DOHH2 (cell line): Measurements from ENCODE around the gene IGF2BP3.

Experiments used
- H3F3A ChIP-seq: fragments of 200-600 bp; sonication (generic), shearing (Covaris generic); 2 replicates; pipeline ENCODE4 v1.6.0; 2016; ENCODE audit warnings: antibody characterized with exemption, mild to moderate bottlenecking; ENCODE audit not compliant: control insufficient read depth, insufficient read depth
- H3K27ac ChIP-seq: fragments of 200-600 bp; sonication (generic); 2 replicates; pipeline ENCODE4 v1.5.1; 2014; ENCODE audit warnings: low read depth, mild to moderate bottlenecking, low read length, moderate library complexity
- H3K27me3 ChIP-seq: fragments of 200-600 bp; sonication (generic); 2 replicates; pipeline ENCODE4 v1.6.1; 2014; ENCODE audit warnings: mild to moderate bottlenecking, low read length, mixed read lengths; ENCODE audit not compliant: control insufficient read depth
- H3K36me3 ChIP-seq: fragments of 200-600 bp; sonication (generic); 2 replicates; pipeline ENCODE4 v1.6.1; 2014; ENCODE audit warnings: mild to moderate bottlenecking, low read length, moderate library complexity, mixed read lengths; ENCODE audit not compliant: control insufficient read depth
- H3K4me1 ChIP-seq: fragments of 200-600 bp; sonication (generic); 2 replicates; pipeline ENCODE4 v1.6.1; 2014; ENCODE audit warnings: mild to moderate bottlenecking, low read length, mixed read lengths; ENCODE audit not compliant: control insufficient read depth
- H3K4me2 ChIP-seq: fragments of 200-600 bp; sonication (generic); 2 replicates; pipeline ENCODE4 v1.6.0; 2014; ENCODE audit warnings: mild to moderate bottlenecking, low read length, moderate library complexity
- H3K4me3 ChIP-seq: fragments of 200-600 bp; sonication (generic); 2 replicates; pipeline ENCODE4 v1.5.1; 2014; ENCODE audit warnings: mild to moderate bottlenecking, low read length, mixed read lengths
- H3K79me2 ChIP-seq: fragments of 200-600 bp; sonication (generic); 2 replicates; pipeline ENCODE4 v1.6.1; 2014; ENCODE audit warnings: mild to moderate bottlenecking, low read length, mixed read lengths; ENCODE audit not compliant: control insufficient read depth
- H3K9me2 ChIP-seq: fragments of 200-600 bp; sonication (generic); replicated peaks from 2 replicates; pipeline ENCODE4 v1.6.1; 2014; ENCODE audit warnings: mild to moderate bottlenecking, low read length, mixed read lengths; ENCODE audit not compliant: control insufficient read depth
- H3K9me3 ChIP-seq: fragments of 200-600 bp; sonication (generic); 2 replicates; pipeline ENCODE4 v1.6.1; 2014; ENCODE audit warnings: antibody characterized with exemption, low read length, mixed read lengths; ENCODE audit not compliant: control insufficient read depth, insufficient read depth
- H4K20me1 ChIP-seq: fragments of 200-600 bp; sonication (generic); 2 replicates; pipeline ENCODE4 v1.6.0; 2014; ENCODE audit warnings: low read depth, mild to moderate bottlenecking, antibody characterized with exemption, low read length, moderate library complexity; ENCODE audit not compliant: control insufficient read depth, insufficient read depth
- EZH2phosphoT487 ChIP-seq: fragments of 200-600 bp; sonication (generic); IDR thresholded peaks from 2 replicates; pipeline ENCODE4 v1.6.1; 2017; ENCODE audit warnings: borderline replicate concordance, mild to moderate bottlenecking, antibody characterized with exemption, low read length, moderate library complexity, mixed read lengths
- TF ChIP-seq, protein P1 (sequence below): fragments of 200-600 bp; sonication (generic); IDR thresholded peaks from one replicate; pipeline ENCODE4 v1.5.1; 2014; ENCODE audit warnings: antibody characterized with exemption, mild to moderate bottlenecking, low read depth, low read length; ENCODE audit not compliant: poor library complexity, severe bottlenecking

The IGF2BP3 gene

DNA sequence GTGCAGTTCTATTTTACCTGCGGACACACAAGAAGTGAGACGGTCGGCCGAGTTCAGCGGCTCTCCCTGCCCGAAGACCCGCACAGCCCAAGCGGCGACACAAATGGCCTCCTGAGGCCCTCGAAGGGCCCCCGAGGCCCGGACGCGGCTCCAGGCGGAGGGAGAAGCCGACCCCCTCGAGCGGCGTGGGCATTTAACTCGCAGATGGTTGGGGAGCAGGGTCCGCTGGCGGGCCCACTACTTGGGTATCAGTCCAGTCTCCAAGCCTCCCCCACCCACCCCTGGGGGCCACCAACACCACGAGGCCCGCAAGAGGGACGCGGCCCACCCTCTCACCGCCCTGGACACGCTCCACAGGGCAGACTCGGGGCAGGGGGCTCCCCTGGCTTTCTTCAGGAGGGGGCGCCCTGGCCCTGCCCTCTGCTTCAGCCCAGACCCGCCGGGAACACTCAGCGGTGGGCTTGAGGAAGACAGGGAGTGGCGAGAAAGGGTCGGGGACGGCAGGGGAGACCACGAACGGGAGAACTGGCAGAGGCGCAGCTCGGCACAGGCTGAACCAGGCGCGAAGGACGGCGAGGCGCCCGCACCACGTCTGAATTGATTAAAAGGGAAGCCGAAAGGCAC, 1.7 kb downstream of the IGF2BP3 start:
- Histone ChIP-seq H3K4me2 (peak overlapping the region; percentile 94), H3F3A (peaks cover 31% of the 10 kb centered on the region), H3K27me3 (no peaks in the 10 kb centered on the region), H3K27ac (peak overlapping the region; percentile 95), H4K20me1 (peaks cover 45% of the 10 kb centered on the region), H3K79me2 (peaks cover 91% of the 10 kb centered on the region), H3K9me2 (no peaks in the 10 kb centered on the region), H3K4me3 (peak overlapping the region; percentile 75), H3K9me3 (no peaks in the 10 kb centered on the region), H3K4me1 (peaks cover 44% of the 10 kb centered on the region), H3K36me3 (peaks cover 85% of the 10 kb centered on the region)
- TF ChIP-seq, protein P1, sequence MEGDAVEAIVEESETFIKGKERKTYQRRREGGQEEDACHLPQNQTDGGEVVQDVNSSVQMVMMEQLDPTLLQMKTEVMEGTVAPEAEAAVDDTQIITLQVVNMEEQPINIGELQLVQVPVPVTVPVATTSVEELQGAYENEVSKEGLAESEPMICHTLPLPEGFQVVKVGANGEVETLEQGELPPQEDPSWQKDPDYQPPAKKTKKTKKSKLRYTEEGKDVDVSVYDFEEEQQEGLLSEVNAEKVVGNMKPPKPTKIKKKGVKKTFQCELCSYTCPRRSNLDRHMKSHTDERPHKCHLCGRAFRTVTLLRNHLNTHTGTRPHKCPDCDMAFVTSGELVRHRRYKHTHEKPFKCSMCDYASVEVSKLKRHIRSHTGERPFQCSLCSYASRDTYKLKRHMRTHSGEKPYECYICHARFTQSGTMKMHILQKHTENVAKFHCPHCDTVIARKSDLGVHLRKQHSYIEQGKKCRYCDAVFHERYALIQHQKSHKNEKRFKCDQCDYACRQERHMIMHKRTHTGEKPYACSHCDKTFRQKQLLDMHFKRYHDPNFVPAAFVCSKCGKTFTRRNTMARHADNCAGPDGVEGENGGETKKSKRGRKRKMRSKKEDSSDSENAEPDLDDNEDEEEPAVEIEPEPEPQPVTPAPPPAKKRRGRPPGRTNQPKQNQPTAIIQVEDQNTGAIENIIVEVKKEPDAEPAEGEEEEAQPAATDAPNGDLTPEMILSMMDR: peak; percentile 37
- TF ChIP-seq EZH2phosphoT487: no peak

DNA sequence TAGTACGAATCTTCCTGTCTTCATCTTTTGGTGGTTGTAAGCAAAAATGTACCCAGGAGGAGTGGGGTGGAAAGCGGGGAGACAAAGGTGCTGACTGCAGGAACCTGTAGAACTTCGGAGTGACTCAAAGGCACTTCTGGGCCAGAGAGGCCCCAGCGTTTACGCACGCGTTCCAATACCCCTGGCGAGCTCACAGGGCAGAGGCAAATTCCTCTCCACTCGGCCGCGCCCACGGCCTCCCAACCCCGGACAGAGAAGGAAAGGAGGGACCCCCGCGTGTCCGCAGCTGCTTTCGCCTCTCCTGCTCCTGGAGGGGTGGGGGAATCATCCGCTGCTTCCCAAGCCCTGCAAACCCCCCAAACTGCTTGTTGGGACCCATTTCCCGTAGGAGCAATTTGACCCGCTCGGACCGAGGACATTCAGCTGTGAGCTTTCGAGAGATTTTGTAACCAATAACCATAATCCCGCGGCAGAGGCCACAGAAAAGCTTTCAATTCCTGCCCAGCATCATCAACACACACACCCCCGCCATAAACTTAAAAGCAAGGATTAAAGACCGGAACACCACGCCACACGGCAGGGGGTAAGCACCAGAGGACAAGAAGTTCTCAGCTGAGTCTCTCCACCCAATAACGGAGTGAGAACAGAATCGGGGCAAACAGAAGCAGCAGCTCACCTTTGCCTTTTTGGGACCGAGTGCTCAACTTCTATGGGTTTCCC, 2.3 kb downstream of the IGF2BP3 start:
- peaks cover 51% of the 10 kb centered on the region for H4K20me1 ChIP-seq
- H3K4me3 ChIP-seq: peak overlapping the region; percentile 75
- peak overlapping the region; percentile 95 for H3K27ac ChIP-seq
- H3K36me3 ChIP-seq: peaks cover 85% of the 10 kb centered on the region
- H3K9me3 ChIP-seq: no peaks in the 10 kb centered on the region
- peaks cover 91% of the 10 kb centered on the region for H3K79me2 ChIP-seq
- H3K27me3 ChIP-seq: no peaks in the 10 kb centered on the region
- no peaks in the 10 kb centered on the region for H3K9me2 ChIP-seq
- peaks cover 46% of the 10 kb centered on the region for H3K4me1 ChIP-seq
- no peak for TF ChIP-seq EZH2phosphoT487
- TF ChIP-seq, protein P1: no peak
- H3K4me2 ChIP-seq: peak overlapping the region; percentile 94
- H3F3A ChIP-seq: peaks cover 25% of the 10 kb centered on the region

DNA sequence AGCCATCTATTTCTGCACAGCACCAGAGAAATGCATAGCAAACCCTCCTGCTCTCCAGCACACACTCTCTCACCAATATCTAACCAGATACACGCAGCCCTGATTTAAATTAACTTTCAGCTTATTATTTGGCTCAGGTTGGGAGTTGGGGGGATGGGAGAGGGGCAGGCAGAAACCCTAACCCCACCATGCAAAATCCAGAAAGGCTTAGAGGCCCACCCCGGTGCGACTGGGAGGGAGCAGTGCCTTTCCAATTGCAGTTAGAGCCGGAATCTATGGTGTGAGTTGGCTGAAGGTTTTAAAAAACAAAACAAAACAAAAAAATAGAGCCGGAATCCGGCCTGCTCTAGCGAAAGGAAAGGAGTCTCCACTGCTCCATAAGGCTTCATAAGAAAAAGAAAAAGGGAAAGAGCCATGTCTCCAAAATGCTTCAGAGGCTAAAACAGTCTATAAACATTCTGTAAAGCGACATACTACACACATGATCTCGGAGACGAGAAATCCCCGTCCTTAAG, 2.9 kb downstream of the IGF2BP3 start:
- peak overlapping the region; percentile 75 for H3K4me3 ChIP-seq
- peaks cover 46% of the 10 kb centered on the region for H3K4me1 ChIP-seq

More for the DNA sequence above, 2.9 kb downstream of the IGF2BP3 start:
- Histone ChIP-seq H3K27ac (0 out of 2 replicates have a peak overlapping the region, but pooled peaks have one; percentile 95), H3F3A (peaks cover 18% of the 10 kb centered on the region), H4K20me1 (peaks cover 56% of the 10 kb centered on the region), H3K27me3 (no peaks in the 10 kb centered on the region), H3K9me3 (no peaks in the 10 kb centered on the region), H3K4me2 (peak overlapping the region; percentile 94), H3K36me3 (peaks cover 85% of the 10 kb centered on the region), H3K9me2 (no peaks in the 10 kb centered on the region), H3K79me2 (peaks cover 91% of the 10 kb centered on the region)
- TF ChIP-seq EZH2phosphoT487: no peak
